ENCODE data around the gene PLB1.

- TF ChIP-seq CTCF (conservative IDR thresholded peaks at IDR 0.05; ENCODE audit: low read depth in 2 of 2) (no peak), CREB1 (CRISPR knock-in tag; IDR thresholded peaks at IDR 0.05; ENCODE audit: low read depth) (no peak), EZH2 (IDR thresholded peaks at IDR 0.05; ENCODE audit: low read depth, unreplicated experiment) (no peak)
Observed at GRCh38 chr2:28618221-28619141, 122.6 kb downstream of the PLB1 start.
